HG03521 (cell line): Measurements from ENCODE around the gene LTO1.

Experiments used
- ATAC-seq: cut with Tn5 transposase; IDR thresholded peaks from one replicate; pipeline ENCODE4 v1.9.1; 2021; ENCODE audit warnings: mild to moderate bottlenecking, moderate library complexity; ENCODE audit not compliant: unreplicated experiment

LTO1 gene

DNA sequence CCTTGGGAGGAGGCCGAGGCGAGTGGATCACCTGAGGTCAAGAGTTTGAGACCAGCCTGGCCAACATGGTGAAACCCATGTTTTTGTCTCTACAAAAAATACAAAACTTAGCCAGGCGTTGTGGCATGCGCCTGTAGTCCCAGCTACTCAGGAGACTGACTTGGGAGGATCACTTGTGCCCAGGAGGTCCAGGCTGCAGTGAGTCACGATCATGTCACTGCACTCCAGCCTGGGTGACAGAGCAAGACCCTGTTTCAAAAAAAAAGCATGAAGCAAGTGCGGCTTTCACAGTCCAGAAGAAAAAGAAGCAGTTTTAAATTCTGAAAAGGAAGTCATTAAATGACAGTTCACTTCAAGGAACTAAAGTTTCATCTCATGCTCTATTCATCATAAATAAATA is 7.1 kb upstream of the LTO1 start:
- ATAC-seq = no peak

DNA sequence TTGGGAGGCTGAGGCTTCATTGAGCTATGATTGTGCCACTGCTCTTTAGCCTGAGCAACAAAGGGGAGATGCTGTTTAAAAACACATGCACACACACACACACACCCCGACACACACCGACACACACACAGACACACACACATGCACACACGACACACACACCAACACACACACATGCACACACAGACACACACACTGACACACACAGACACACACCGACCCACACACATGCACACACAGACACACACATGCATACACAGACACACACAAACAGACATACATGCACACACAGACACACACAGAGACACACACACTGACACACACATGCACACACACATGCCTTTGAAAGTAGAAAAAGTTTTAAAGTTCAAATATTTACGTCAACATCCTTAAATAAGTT is 5.5 kb upstream of the LTO1 start:
- no peak for ATAC-seq

DNA sequence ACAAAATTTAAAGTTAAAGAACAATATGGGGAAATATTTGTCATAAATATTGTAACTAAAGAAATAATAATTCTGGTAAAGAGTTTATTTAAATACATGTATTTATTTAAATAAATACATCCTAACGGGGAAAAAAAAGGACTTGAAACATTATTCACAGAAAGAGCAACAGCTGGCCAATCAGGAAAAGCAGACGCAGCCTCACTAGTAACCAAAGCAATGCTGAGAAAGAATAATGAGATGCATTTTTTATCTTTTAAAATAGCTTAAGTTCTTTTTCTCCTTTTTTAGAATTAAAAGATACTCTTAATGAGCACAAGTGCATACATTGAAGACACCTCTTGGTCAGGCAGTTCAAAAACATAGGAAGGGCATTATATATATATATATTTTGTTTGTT is 2.6 kb upstream of the LTO1 start:
- ATAC-seq = no peak

DNA sequence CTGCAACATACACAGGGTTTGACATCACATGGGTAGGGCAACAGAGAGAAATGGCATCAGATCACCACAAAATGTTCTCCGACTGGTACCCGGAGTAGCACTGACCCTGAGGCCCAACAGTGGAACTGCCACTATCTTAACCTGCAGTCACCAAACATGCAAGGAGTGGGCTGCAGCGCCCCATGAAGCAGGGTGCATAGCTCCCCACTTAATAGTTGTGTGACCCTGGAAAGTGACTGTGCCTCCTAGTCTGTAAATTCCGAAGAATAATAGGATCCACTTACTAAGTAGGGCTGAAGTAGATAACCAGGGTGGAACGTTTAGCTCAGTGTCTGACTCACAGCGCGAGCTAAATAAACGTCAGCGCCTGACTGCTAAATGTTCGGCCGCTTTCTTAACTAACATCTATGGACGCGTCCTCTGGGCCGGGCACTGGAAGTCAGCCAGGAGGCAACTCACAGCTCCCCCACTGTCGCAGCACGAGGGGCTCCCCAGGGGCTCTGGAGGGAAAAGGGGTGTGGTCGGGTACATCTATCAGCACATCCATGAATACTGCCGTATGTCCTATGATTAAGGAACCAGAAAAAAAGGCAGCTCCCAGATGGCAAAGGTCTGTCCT is 777 bp downstream of the LTO1 start:
- no peak for ATAC-seq

DNA sequence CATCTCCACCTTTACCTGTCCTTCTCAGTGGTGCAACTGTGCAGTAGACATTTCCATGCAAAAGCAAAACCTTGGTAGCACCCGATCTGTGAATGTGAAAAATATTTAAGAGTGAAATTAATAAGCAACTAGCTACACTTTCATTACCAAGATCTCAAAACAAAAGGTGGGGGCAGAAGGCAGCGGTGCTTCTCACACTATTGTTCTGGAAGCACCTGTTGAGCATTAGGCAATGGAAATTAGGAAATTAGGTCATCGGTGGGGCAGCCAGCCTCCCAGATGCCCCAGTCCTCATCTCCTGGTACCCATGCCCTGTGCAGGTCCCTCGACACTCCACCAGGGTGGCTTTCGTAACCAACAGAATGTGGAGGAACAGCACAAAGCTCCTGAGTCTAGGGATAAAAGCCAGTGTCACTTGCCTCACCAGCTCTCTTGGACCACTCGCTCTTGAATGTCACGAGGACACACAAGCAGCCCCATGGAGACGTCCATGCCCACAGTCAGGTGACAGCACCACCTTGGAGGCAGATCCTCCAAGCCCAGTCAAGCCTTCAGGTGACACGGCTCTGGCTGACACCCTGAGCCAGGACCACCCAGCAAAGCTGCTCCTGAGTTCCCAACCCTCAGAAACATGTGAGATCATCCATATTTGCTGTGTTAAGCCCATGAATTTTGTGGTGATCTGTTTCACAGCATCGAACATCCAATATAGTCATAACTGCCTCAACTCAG is 3.3 kb downstream of the LTO1 start:
- ATAC-seq = no peak

DNA sequence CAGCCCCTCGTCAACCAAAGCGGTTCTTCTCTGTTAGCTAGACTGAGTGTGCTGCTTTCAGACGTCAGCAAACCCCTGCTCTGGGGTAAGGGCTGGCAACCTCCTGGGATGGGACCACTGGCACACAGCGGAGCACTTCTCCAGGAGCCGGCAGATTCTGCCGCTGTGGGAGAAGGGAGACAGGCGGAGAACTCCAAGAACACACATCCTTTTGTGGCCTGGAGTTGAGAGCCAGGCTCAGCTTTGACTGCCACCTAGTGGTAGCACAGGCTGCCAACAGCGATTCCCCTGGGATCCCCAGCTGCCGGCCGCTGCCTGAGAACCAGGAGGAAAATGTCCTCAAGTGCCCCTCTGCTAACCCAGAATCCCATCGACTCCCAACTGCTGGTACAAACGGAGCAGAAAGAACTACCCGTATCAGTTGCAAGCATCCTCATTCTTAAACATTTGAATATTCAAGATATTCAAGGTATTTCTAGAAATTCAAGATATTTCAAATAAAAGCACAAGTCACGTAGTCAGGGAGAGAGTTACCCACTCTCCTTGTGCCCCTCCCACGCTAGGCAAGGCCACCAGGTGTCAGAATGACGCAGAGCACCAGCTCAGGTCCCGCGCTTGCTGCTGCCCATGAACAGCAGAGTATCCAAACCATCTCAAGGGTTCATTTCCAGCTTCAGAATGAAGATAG is 4.9 kb downstream of the LTO1 start:
- no peak for ATAC-seq

DNA sequence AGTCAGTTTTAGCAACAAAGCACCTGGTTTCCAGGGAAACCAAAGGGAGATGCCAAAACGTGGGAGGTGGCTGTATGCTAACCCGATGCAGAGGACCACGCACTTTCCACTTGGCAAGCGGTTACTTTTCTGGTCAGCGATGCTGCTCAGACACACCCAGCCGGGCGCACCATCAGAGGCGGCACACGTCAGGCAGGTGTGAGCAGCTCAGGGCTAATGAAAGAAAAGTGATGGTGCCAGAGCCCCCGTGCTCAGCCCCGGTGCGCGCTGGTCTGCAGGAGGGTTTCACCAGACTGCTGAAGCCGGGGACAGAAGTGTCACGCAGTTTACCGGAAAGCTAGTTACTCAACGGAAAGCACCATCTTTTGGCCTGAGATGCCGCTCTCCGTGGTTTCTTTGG is 5.7 kb downstream of the LTO1 start:
- no peak for ATAC-seq

DNA sequence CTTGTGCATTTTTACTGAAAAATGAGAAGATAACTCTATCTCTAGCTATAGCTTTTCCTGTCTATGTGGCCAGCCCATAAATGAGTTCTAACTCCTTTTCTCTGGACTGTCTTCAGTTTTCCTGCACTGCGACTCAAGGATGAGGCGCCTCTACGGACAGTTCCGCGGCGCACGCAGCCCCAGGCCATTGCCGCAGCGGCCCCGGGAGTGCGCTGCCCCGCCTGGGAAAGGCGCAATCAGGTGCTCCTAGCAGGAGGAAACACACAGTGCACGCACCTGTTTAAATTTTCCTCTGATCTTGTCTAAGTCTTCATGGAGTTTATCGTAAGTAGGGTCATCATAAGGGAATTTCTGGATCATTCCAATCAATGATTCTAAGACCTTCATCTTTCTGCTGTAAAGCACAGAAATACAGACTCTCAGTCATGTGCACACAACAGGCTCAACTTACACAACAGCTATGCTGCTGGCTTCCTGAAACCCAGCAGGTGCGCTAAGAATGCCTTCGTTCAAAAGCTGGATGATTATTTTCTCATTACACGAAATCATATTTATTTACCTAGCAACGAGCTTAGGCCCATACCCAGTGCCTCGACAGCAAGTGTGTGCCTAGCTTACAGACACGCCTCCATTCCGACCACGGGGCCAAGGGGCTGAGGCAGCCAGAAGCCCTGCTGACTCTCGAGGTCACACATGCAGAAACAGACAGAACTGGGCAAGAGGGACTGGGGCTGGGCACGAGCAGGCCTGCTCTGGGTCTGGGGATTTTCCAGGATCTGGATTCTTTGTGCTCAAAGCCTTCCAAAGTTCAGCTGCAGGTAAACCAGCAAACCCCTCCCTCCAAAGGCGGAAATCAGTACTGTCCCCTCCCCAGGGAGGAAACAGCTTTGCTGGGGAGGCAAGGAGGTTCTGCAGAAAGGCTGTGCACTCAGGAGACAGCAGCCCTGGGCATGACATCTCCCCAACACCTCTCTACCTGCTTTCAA is 7.2 kb downstream of the LTO1 start:
- no peak for ATAC-seq

DNA sequence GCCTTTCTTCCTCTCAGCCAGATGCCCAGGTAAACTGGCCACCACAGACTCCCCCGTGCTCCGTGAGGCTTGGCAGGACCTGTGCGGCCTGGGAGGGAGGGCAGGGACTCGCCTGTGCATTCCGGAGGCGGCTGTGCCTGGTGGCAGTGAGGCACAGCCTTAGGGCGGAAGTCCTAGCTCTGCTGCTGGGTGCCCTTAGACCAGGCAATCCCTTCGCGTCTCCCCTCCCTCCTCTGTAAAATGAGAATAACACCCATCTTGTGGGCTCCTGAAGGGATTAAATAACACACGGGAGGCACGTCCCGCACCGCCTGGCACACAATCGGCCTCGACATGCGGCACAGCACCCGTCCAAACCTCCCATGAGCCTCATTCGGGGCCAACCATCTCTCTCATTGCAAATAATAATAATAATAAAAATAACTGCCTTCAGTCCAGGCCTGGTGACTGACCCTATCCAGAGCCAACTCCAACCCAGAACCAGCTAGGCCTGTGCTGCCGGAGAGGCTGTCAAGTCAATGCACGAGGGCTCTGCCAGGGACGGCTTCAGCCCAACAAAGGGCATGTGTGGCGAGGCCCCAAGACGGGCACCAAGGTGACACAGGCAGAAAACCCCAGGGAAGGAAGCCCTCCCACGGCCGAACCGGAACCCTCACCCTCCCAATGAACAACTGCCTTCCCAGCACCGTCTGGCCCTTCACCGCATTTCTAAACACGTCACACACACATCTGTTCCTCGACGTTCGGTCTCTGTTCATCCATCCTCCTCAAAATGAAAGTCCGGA is 8.2 kb downstream of the LTO1 start:
- no peak for ATAC-seq

DNA sequence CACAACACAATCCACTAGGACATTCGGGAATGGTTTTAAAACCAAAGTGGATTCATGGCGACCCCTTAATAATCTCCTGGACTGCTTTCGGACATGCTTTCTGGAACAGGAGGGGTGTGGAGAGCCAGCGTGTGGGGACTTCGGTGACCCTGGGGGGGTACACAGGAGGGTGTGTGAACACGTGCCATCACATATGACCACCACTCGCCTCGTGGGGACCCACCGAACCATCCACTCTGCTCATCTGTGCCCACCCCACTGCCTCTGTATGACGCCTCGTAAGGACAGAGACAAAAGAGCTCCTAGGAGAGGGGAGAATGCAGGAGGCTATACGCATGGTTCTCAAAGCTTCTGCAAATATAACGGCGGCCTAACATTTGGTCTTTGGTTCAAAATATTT is 8.9 kb downstream of the LTO1 start:
- ATAC-seq = no peak

DNA sequence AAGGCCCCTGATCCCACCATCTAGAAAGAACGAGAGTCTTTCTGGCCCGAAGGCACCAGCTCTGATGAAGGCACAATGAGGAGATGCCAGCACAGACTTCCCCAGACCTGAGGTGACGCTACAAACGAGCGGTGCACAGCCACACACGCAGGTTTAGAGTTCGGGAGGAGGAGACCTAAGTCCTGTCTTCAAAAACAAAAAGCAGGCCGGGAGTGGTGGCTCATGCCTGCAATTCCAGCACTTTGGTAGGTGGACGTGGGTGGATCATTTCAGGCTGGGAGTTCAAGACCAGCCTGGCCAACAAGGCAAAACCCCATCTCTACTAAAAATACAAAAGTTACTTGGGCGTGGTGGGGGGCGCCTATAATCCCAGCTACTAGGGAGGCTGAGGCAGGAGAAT is 9.5 kb downstream of the LTO1 start:
- no peak for ATAC-seq

DNA sequence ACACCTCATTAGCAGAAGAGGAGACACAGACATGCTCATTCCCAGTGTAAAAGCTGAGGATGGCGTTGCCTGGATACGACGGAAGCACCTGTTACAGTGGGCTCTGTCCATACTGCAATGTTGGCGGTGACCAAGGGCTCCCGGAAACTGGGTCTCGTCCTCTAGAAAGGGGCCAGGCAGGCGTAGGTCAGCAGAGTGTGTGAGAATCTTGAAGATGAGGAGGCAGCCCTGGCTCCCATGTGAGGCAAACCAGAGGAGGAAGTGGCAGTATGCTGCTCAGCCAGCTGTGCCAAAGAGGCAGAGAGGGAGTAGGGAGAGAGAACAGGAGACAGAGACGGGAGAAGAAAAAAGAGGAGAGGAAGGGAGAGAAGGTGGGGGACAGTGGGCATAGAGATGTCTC is 10.3 kb downstream of the LTO1 start:
- no peak for ATAC-seq

DNA sequence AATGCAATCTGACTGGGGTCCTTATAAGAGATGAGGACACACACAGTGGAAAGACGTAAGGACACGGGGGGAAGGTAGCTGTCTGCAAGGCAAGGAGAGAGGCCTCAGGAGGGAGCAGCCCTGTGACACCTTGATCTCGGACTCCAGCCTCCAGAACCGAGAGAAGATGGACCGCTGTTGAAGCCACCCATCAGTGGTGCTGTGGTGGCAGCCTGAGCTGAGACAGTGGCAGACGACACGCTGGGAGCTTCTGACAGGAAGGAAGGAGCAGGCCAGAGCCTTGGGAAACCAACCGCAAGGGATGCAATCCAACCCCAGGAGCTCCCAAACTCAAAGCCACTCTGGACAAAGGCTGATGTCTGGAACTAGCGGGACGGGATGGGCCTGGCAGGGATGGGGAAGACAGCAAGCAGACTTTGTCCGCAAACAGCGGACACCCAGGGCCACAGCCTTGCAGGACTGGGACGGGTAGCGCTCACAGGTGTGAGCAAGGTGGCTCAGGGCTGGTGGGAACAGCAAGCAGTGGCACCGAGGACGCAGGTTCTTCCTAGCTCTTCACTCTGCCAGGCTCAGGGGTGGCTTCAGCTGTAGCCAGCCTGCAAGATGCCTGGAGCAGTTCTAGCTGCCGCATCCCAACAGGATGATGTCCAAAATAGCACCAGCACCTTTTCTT is 10.9 kb downstream of the LTO1 start:
- no peak for ATAC-seq

DNA sequence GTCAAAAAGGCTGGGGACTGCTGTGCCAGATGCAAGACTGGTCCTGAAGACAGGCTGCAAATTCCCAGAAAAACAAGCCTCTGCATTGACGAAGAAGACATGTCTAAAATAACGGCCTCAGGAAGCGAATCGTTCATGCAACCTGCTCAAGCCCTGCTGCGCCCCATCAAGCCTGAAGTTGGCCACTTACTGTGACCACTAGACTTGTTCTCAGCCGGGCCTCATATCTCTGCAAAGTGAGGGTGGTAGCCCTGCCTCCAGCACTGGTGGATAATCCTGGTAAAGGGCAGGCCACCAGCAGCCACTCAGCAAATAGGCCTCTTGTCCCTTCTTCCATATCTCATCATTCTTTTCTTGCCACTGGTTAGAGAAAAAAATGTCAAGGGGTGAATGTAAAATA is 11.8 kb downstream of the LTO1 start:
- no peak for ATAC-seq

DNA sequence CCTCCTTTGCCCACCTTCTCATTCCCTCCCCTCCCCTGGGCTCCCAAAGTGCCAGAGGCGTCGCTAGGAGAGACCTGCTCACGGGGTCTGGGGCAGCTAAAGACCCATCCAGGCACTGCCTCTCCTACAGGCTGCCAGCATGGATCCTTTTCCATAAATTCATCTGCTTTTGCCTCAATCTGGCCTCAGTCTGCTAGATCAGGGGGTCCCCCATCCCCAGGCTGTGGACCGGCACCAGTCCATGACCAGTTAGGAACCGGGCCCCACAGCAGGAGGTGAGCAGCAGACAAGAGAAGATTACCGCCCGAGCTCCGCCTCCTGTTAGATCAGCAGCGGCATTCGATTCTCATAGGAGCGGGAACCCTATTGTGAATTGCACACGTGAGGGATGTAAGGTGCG is 12.3 kb downstream of the LTO1 start:
- ATAC-seq = no peak

DNA sequence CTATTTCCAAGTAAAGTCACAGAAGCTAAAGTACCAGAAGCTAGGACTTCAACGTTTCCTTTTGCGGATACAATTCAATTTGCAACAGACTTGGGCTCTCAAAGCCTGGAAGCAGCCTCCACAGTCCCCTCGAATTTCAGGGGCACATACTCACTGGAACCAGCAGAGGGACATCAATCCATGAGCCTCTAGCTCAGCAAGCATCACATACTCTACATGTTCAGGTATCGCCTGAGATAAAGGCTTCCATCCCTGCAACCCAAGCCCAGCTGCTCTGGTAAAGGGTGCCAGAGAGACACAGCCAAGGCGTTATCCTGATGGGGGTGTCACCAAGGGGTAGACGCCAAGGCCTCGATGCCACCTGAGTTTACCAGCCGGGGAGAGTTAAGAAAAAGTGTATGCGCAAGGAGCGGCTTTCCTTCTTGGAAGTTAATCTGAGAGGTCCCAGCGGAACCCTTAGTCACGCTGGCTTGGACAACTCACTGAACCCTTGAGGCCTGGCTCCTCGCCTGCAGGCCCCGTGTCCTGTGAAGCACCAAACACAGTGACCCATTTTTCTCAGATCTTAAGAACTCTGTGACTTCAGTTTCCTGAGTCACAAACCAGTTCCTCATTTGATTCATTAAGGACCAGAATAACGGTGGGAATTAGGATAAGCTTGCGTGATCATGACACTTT is 13.0 kb downstream of the LTO1 start:
- ATAC-seq = no peak

DNA sequence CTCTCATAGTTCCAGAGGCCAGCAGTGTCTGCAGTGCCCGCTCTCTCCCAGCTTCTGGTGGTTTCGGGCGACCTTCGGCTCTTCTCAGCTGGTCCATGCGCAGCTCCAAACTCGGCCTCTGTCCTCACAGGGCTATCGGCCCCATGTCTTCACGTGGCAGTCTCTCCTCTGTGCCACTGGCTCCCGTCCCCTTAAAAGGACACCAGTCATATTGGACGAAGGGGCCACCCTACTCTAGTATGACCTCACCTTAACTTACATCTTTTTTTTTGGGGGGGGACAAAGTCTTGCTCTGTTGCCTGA is 13.8 kb downstream of the LTO1 start:
- ATAC-seq = no peak

DNA sequence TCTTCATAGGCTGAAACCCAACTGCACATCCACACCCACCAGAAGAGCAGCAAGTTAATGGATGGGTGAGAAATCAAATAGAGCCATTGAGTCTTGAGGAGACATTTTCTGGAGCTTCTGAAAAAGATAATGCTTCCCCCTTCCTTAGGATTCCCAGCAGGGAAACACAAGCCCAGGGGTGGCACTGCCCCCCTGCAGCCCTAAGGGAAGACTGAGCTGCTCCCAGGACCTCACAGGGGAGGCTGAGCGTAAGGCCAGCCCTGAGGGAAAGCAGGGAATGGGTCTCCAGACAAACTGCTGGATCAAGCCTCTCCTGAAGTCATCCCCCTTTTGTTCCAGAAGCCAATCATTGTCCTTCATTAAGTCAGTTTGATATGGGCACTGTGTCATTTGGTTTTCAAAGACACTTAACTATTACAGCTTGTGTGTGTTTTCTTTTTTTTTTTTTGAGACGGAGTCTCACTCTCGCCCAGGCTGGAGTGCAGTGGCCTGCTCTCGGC is 15.1 kb downstream of the LTO1 start:
- no peak for ATAC-seq

DNA sequence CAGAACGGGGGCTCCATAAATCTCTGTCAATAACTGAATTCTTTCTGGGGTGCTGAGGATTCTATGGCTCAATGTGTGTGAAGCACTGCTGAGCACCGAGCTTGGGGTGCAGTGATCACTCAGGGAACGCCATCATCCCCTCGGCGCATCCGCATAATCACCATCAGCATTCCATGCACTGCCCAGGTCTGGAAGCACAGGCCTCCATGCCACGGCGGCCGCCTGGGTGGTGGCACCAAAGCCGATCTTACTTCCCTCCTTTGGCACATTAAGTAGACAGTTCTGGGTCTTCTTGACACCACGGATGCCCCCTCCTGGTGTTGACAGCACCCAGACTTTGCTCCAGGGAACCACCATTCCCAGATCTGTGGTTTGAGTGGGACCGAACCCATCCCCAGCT is 15.6 kb downstream of the LTO1 start:
- no peak for ATAC-seq
